ENCODE data around the gene EMID1. TPM values are rescaled to one million over a fixed set of nuclear protein-coding genes. Genes with fewer than 3 reads are reported as not detected.

Gene EMID1
- total RNA-seq, 2 donors from 2014 or later: 0.33 to 0.51 TPM

- Histone ChIP-seq H3K9me3 (no peaks in the 10 kb centered on the region), H3K4me1 (no peaks in the 10 kb centered on the region), H3K27ac (no peak overlapping the region), H3K27me3 (no peaks in the 10 kb centered on the region), H3K36me3 (no peaks in the 10 kb centered on the region), H3K4me3 (no peak overlapping the region)
- peak; percentile 47 for DNase-seq (ENCODE audit: low spot score)
- no peak for TF ChIP-seq CTCF (IDR thresholded peaks at IDR 0.05)
Observed at GRCh38 chr22:29251265-29251664, 45.6 kb downstream of the EMID1 start.

- DNase-seq (ENCODE audit: low spot score): peak; percentile 30
- no peaks in the 10 kb centered on the region for H3K9me3 ChIP-seq
- no peaks in the 10 kb centered on the region for H3K27me3 ChIP-seq
- no peaks in the 10 kb centered on the region for H3K4me1 ChIP-seq
- H3K27ac ChIP-seq: no peak overlapping the region
- TF ChIP-seq CTCF (IDR thresholded peaks at IDR 0.05): no peak
- no peaks in the 10 kb centered on the region for H3K36me3 ChIP-seq
- no peak overlapping the region for H3K4me3 ChIP-seq
Observed at GRCh38 chr22:29251981-29252911, 46.5 kb downstream of the EMID1 start.

- no peaks in the 10 kb centered on the region for H3K27me3 ChIP-seq
- H3K9me3 ChIP-seq: no peaks in the 10 kb centered on the region
- no peaks in the 10 kb centered on the region for H3K36me3 ChIP-seq
- no peak overlapping the region for H3K4me3 ChIP-seq
- H3K4me1 ChIP-seq: no peaks in the 10 kb centered on the region
- H3K27ac ChIP-seq: no peak overlapping the region
- peak; percentile 47 for DNase-seq (ENCODE audit: low spot score)
- TF ChIP-seq CTCF (IDR thresholded peaks at IDR 0.05): no peak
Observed at GRCh38 chr22:29253561-29254285, 48.0 kb downstream of the EMID1 start.

- Histone ChIP-seq H3K9me3 (no peaks in the 10 kb centered on the region), H3K27me3 (no peaks in the 10 kb centered on the region), H3K4me1 (no peaks in the 10 kb centered on the region), H3K36me3 (peaks cover 2% of the 10 kb centered on the region), H3K4me3 (no peak overlapping the region), H3K27ac (no peak overlapping the region)
- no peak for DNase-seq (ENCODE audit: low spot score)
- TF ChIP-seq CTCF (IDR thresholded peaks at IDR 0.05): no peak
Observed at GRCh38 chr22:29254286-29254660, 48.6 kb downstream of the EMID1 start.

GRCh38 chr22:29255064-29255621 lies 49.4 kb downstream of the EMID1 start:
- Histone ChIP-seq H3K27ac (no peak overlapping the region), H3K27me3 (no peaks in the 10 kb centered on the region), H3K4me1 (no peaks in the 10 kb centered on the region), H3K36me3 (peaks cover 9% of the 10 kb centered on the region), H3K4me3 (no peak overlapping the region), H3K9me3 (no peaks in the 10 kb centered on the region)
- no peak for DNase-seq (ENCODE audit: low spot score)
- TF ChIP-seq CTCF (IDR thresholded peaks at IDR 0.05): no peak
